GM21447 (cell line): ENCODE data around the gene SACS.

Experiments used
- ATAC-seq: cut with Tn5 transposase; IDR thresholded peaks from one replicate; pipeline ENCODE4 v1.9.1; 2021; ENCODE audit not compliant: unreplicated experiment

Gene SACS

GRCh38 chr13:23433171-23434153 is at the start of gene SACS:
Gene SACS, minus strand, starts transcription at chr13:23433702. Its CDS starts 22,463 bp downstream, at chr13:23411239.
- ATAC-seq, result no peak

GRCh38 chr13:23480324-23480723 is 46.8 kb upstream of the SACS start:
- ATAC-seq, result no peak

GRCh38 chr13:23477101-23477500 is 43.6 kb upstream of the SACS start:
- no peak for ATAC-seq

- no peak for ATAC-seq
Observed at GRCh38 chr13:23473221-23473620, 39.7 kb upstream of the SACS start.

GRCh38 chr13:23472189-23472588 is 38.7 kb upstream of the SACS start:
- no peak for ATAC-seq

GRCh38 chr13:23470790-23471614 is 37.5 kb upstream of the SACS start:
- ATAC-seq, result no peak

- no peak for ATAC-seq
Observed at GRCh38 chr13:23469951-23470421, 36.5 kb upstream of the SACS start.

GRCh38 chr13:23468811-23469210 is 35.3 kb upstream of the SACS start:
- no peak for ATAC-seq

GRCh38 chr13:23467932-23468278 is 34.4 kb upstream of the SACS start:
- ATAC-seq, result no peak

- no peak for ATAC-seq
Observed at GRCh38 chr13:23467048-23467931, 33.8 kb upstream of the SACS start.

GRCh38 chr13:23466144-23467002 is 32.9 kb upstream of the SACS start:
- ATAC-seq, result peak; percentile 92

- no peak for ATAC-seq
Observed at GRCh38 chr13:23463661-23464060, 30.2 kb upstream of the SACS start.

- ATAC-seq, result no peak
Observed at GRCh38 chr13:23462815-23463559, 29.5 kb upstream of the SACS start.

GRCh38 chr13:23461544-23461943 is 28.0 kb upstream of the SACS start:
- ATAC-seq, result no peak

GRCh38 chr13:23460921-23461320 is 27.4 kb upstream of the SACS start:
- no peak for ATAC-seq

GRCh38 chr13:23460309-23460708 is 26.8 kb upstream of the SACS start:
- peak; percentile 83 for ATAC-seq

GRCh38 chr13:23458989-23459388 is 25.5 kb upstream of the SACS start:
- ATAC-seq, result no peak

GRCh38 chr13:23456437-23457210 is 23.1 kb upstream of the SACS start:
- no peak for ATAC-seq
